OCI-LY7 (cell line): ENCODE data around the gene TFAP2A. TPM values are rescaled to one million over a fixed set of nuclear protein-coding genes. Genes with fewer than 3 reads are reported as not detected.
A peak's percentile ranks its signal among the peaks of the same experiment; 100 is the strongest.

ENCODE experiments used
- BruUV-seq: library from RNA; stranded (reverse); fragments of 400-500 nt; replicated peaks from 2 replicates; lab custom pipeline; 2021; lab: Mats Ljungman, UMichigan
- CTCF ChIA-PET: fragments of 300-600 bp; sonication (Branson Sonifier 250); formaldehyde crosslinking; loops from one replicate; lab custom pipeline; 2022; ENCODE audit warnings: antibody characterized with exemption; ENCODE audit not compliant: unreplicated experiment; lab: Charles Lee
- POLR2A ChIA-PET: fragments of 300-600 bp; sonication (Branson Sonifier 250); formaldehyde crosslinking; loops from one replicate; lab custom pipeline; 2022; ENCODE audit warnings: antibody characterized with exemption; lab: Charles Lee
- DNase-seq: peaks from one replicate; pipeline ENCODE4 v3.0.0-alpha.2; 2015; ENCODE audit warnings: low spot score
- H2AFZ ChIP-seq: fragments of 200-600 bp; sonication (generic), shearing (Covaris generic); 2 replicates; pipeline ENCODE4 v1.6.1; 2014; ENCODE audit warnings: mild to moderate bottlenecking, antibody characterized with exemption, low read length, moderate library complexity
- H3K27ac ChIP-seq: fragments of 200-600 bp; sonication (generic); 2 replicates; pipeline ENCODE4 v1.5.1; 2014; ENCODE audit warnings: mixed run types, low read depth, mild to moderate bottlenecking, moderate library complexity, low read length, inconsistent platforms; ENCODE audit not compliant: poor library complexity, severe bottlenecking
- H3K36me3 ChIP-seq: fragments of 200-600 bp; sonication (generic); 2 replicates; pipeline ENCODE4 v1.6.1; 2014; ENCODE audit warnings: mild to moderate bottlenecking, antibody characterized with exemption, low read length, moderate library complexity, mixed read lengths; ENCODE audit not compliant: insufficient read depth
- H3K4me1 ChIP-seq: fragments of 200-600 bp; sonication (generic); 2 replicates; pipeline ENCODE4 v1.5.1; 2014; ENCODE audit warnings: mild to moderate bottlenecking, low read length; ENCODE audit not compliant: insufficient read depth, poor library complexity, severe bottlenecking
- H3K4me2 ChIP-seq: fragments of 200-600 bp; sonication (generic); 2 replicates; pipeline ENCODE4 v1.6.1; 2014; ENCODE audit warnings: mild to moderate bottlenecking, low read length
- H3K4me3 ChIP-seq: fragments of 200-600 bp; sonication (generic); 2 replicates; pipeline ENCODE4 v1.5.1; 2014; ENCODE audit warnings: mild to moderate bottlenecking, low read depth, low read length; ENCODE audit not compliant: poor library complexity, severe bottlenecking
- H3K79me2 ChIP-seq: fragments of 200-600 bp; sonication (generic); 2 replicates; pipeline ENCODE4 v1.6.1; 2016; ENCODE audit warnings: low read depth, mild to moderate bottlenecking, low read length, moderate library complexity, mixed read lengths; ENCODE audit not compliant: insufficient read depth
- H3K9me2 ChIP-seq: fragments of 200-600 bp; sonication (generic); 2 replicates; pipeline ENCODE4 v1.6.1; 2016; ENCODE audit warnings: mild to moderate bottlenecking, low read length, mixed read lengths; ENCODE audit not compliant: insufficient read depth
- H3K9me3 ChIP-seq: fragments of 200-600 bp; sonication (generic); 2 replicates; pipeline ENCODE4 v1.6.1; 2014; ENCODE audit warnings: mild to moderate bottlenecking, mixed run types, low read length, mixed read lengths
- H4K20me1 ChIP-seq: fragments of 200-600 bp; sonication (generic); 2 replicates; pipeline ENCODE4 v1.6.1; 2014; ENCODE audit warnings: mild to moderate bottlenecking, antibody characterized with exemption, low read length, moderate library complexity, mixed read lengths; ENCODE audit not compliant: insufficient read depth
- CTCF ChIP-seq: fragments of 200-600 bp; sonication (generic); conservative IDR thresholded peaks from 2 replicates; pipeline ENCODE4 v1.5.1; 2014; ENCODE audit warnings: mild to moderate bottlenecking, antibody characterized with exemption, low read length, moderate library complexity, mixed read lengths
- EZH2phosphoT487 ChIP-seq: fragments of 200-600 bp; sonication (generic); IDR thresholded peaks from 2 replicates; pipeline ENCODE4 v1.6.1; 2018; ENCODE audit warnings: low read depth, borderline replicate concordance, mild to moderate bottlenecking, mixed run types, antibody characterized with exemption, low read length, moderate library complexity, mixed read lengths
- intact Hi-C: fragments of 100-400 bp; cut with micrococcal nuclease; formaldehyde crosslinking; loops from one replicate; pipeline ENCODE4 v1.10.0; 2022; ENCODE audit not compliant: unreplicated experiment
- total RNA-seq, 2 experiments: library from RNA; depleted of rRNA in 1 of 2; stranded (reverse); fragments of >200 nt in 1 of 2; shearing (Covaris generic) in 1 of 2; gene quantifications; 2 replicates each; pipeline ENCODE4 v1.2.3, GENCODE V29; 2014 to 2022

The TFAP2A gene
- total RNA-seq, 2 experiments from 2014 or later = 2.0 to 3.3 TPM

GRCh38 chr6:10404107-10404798 is 10.6 kb downstream of the TFAP2A start:
- Histone ChIP-seq H3K27ac (peak overlapping the region; percentile 53), H3K4me1 (peaks cover 15% of the 10 kb centered on the region), H3K79me2 (peaks cover 5% of the 10 kb centered on the region; the same call in 1 of the 2 replicates), H4K20me1 (no peaks in the 10 kb centered on the region), H3K36me3 (no peaks in the 10 kb centered on the region), H3K4me3 (peak overlapping the region; percentile 72), H3K9me3 (no peaks in the 10 kb centered on the region), H3K4me2 (peak overlapping the region; percentile 79), H2AFZ (peak overlapping the region; percentile 95), H3K9me2 (no peaks in the 10 kb centered on the region)
- intact Hi-C loops = loop anchor here (1.0 to 5.0 kb wide), 2 partner anchors 56 to 1133 kb away; partner anchors contain the start of gene TMEM170B
- peak; percentile 97 for DNase-seq
- no TSS peak for BruUV-seq
- TF ChIP-seq CTCF (peak; percentile 14), EZH2phosphoT487 (no peak)
- CTCF ChIA-PET = interaction anchor here (1.0 to 1.4 kb wide), 2 partner anchors 10 to 25 kb away, joined by 3 read pairs; no protein-coding TSS in a partner anchor
- POLR2A ChIA-PET = interaction anchor here (0.6 to 1.0 kb wide), 2 partner anchors 23 to 173 kb away, joined by 3 to 10 read pairs; no protein-coding TSS in a partner anchor

GRCh38 chr6:10403385-10404106 is 11.3 kb downstream of the TFAP2A start:
- peak overlapping the region; percentile 72 for H3K4me3 ChIP-seq
- ChIA-PET POLR2A (interaction anchor here (1.0 kb wide), 1 partner anchor 172 kb away, joined by 10 read pairs; no protein-coding TSS in a partner anchor), CTCF (interaction anchor here (1.4 kb wide), 1 partner anchor 26 kb away, joined by 3 read pairs; no protein-coding TSS in a partner anchor)
- peak overlapping the region; percentile 76 for H3K4me2 ChIP-seq
- no peaks in the 10 kb centered on the region for H3K9me3 ChIP-seq
- H3K9me2 ChIP-seq = no peaks in the 10 kb centered on the region
- H3K36me3 ChIP-seq = no peaks in the 10 kb centered on the region
- TF ChIP-seq CTCF = peak; percentile 70; the same call in 1 of the 2 replicates
- TF ChIP-seq EZH2phosphoT487 = no peak
- H3K27ac ChIP-seq = peak overlapping the region; percentile 26
- peaks cover 15% of the 10 kb centered on the region for H3K4me1 ChIP-seq
- H4K20me1 ChIP-seq = no peaks in the 10 kb centered on the region
- no peak for DNase-seq
- H2AFZ ChIP-seq = peak overlapping the region; percentile 93
- H3K79me2 ChIP-seq = peaks cover 5% of the 10 kb centered on the region; the same call in 1 of the 2 replicates
- no TSS peak for BruUV-seq
- intact Hi-C loops = loop anchor here (1.0 to 5.0 kb wide), 2 partner anchors 57 to 1134 kb away; partner anchors contain the start of gene TMEM170B
